GM12801 (cell line): ENCODE data around the gene CST7.

Source experiments
- CTCF ChIP-seq: IDR thresholded peaks from one replicate; pipeline ENCODE4 v1.5.1; 2011; ENCODE audit warnings: control low read depth; ENCODE audit not compliant: insufficient read length; ENCODE audit errors: extremely low read depth

The CST7 gene

GRCh38 chr20:24971376-24972101, 22.5 kb downstream of the CST7 start:
- no peak for TF ChIP-seq CTCF

- TF ChIP-seq CTCF = no peak
Observed at GRCh38 chr20:24972341-24972740, 23.3 kb downstream of the CST7 start.

- no peak for TF ChIP-seq CTCF
Observed at GRCh38 chr20:24977336-24977735, 28.3 kb downstream of the CST7 start.

GRCh38 chr20:24977797-24978196, 28.7 kb downstream of the CST7 start:
- TF ChIP-seq CTCF = no peak

GRCh38 chr20:24978513-24978912, 29.4 kb downstream of the CST7 start:
- TF ChIP-seq CTCF = no peak

GRCh38 chr20:24979036-24979960, 30.2 kb downstream of the CST7 start:
- no peak for TF ChIP-seq CTCF

GRCh38 chr20:24980291-24981053, 31.4 kb downstream of the CST7 start:
- no peak for TF ChIP-seq CTCF
